IPS DF 4.7 (cell line): ENCODE data around the gene CCDC146.
"Not testable (repeated sequence)": the region's sequence is repeated elsewhere in the genome, so short reads cannot be mapped to it uniquely, and the experiment has no call there.

Experiments
- DNase-seq: peaks from one replicate; pipeline ENCODE4 v3.0.0-alpha.2; 2013; ENCODE audit warnings: low spot score; ENCODE audit errors: extremely low read depth

CCDC146 gene

GRCh38 chr7:77199013-77199966, 76.9 kb downstream of the CCDC146 start, which contains the start of gene FGL2:
Gene FGL2 (minus strand): TSS chr7:77199819. CDS start chr7:77199793, 26 bp downstream.
- no peak for DNase-seq

- DNase-seq: no peak
Measured at GRCh38 chr7:77200542-77200941, 78.1 kb downstream of the CCDC146 start.

GRCh38 chr7:77202481-77202976, 80.1 kb downstream of the CCDC146 start:
- no peak for DNase-seq

- no peak for DNase-seq
Measured at GRCh38 chr7:77205706-77206105, 83.3 kb downstream of the CCDC146 start.

GRCh38 chr7:77208416-77208815, 86.0 kb downstream of the CCDC146 start:
- DNase-seq: no peak

- DNase-seq: no peak
Measured at GRCh38 chr7:77209479-77210139, 87.2 kb downstream of the CCDC146 start.

GRCh38 chr7:77216181-77216845, 93.9 kb downstream of the CCDC146 start:
- no peak for DNase-seq

- DNase-seq: no peak
Measured at GRCh38 chr7:77217474-77218185, 95.2 kb downstream of the CCDC146 start.

- not testable (repeated sequence) for DNase-seq
Measured at GRCh38 chr7:77219701-77220331, 97.4 kb downstream of the CCDC146 start.

GRCh38 chr7:77222065-77222464, 99.7 kb downstream of the CCDC146 start:
- no peak for DNase-seq

GRCh38 chr7:77222819-77223218, 100.4 kb downstream of the CCDC146 start:
- DNase-seq: no peak

GRCh38 chr7:77223261-77223660, 100.8 kb downstream of the CCDC146 start:
- no peak for DNase-seq

- DNase-seq: no peak
Measured at GRCh38 chr7:77226357-77226839, 104.0 kb downstream of the CCDC146 start.

GRCh38 chr7:77228795-77229194, 106.4 kb downstream of the CCDC146 start:
- DNase-seq: not testable (repeated sequence)

GRCh38 chr7:77232467-77232866, 110.1 kb downstream of the CCDC146 start:
- DNase-seq: no peak

- no peak for DNase-seq
Measured at GRCh38 chr7:77235276-77235675, 112.9 kb downstream of the CCDC146 start.

GRCh38 chr7:77238703-77239136, 116.3 kb downstream of the CCDC146 start:
- DNase-seq: no peak

GRCh38 chr7:77239471-77239870, 117.1 kb downstream of the CCDC146 start:
- DNase-seq: no peak

- no peak for DNase-seq
Measured at GRCh38 chr7:77242068-77242467, 119.7 kb downstream of the CCDC146 start.

GRCh38 chr7:77242554-77242953, 120.1 kb downstream of the CCDC146 start:
- no peak for DNase-seq
